HepG2 (cell line): ENCODE measurements around the gene UTS2R. TPM values are rescaled to one million over a fixed set of nuclear protein-coding genes. Genes with fewer than 3 reads are reported as not detected.

Experiments
- CBX5 ChIP-seq: sonication (generic); formaldehyde crosslinking; IDR thresholded peaks from 2 replicates; pipeline ENCODE4 v1.4.0; 2020; ENCODE audit warnings: missing genetic modification reagents, borderline replicate concordance
- HNF4A ChIP-seq: sonication (generic); formaldehyde crosslinking; IDR thresholded peaks from 2 replicates; pipeline ENCODE4 v1.4.0; 2020; ENCODE audit warnings: missing genetic modification reagents
- STAG1 ChIP-seq: sonication (generic); formaldehyde crosslinking; IDR thresholded peaks from 2 replicates; pipeline ENCODE4 v1.4.0; 2020; ENCODE audit warnings: missing genetic modification reagents
- ZNF747 ChIP-seq: sonication (generic); formaldehyde crosslinking; IDR thresholded peaks from 2 replicates; pipeline ENCODE4 v1.8.1; 2023; ENCODE audit warnings: missing genetic modification reagents, mild to moderate bottlenecking, borderline replicate concordance
- polyA plus RNA-seq, 8 experiments: library from polyadenylated mRNA; depleted of rRNA in 3 of 8; stranded (reverse) in 7 of 8; unstranded in 1 of 8; fragments of >200 nt; fragmentation: Illumina TruSeq in 4 of 8; extraction: Trizol in 4 of 8; gene quantifications; 2 replicates each; pipeline versions ENCODE4 v1.2.1 to v1.2.3, GENCODE V29; 2011 to 2016; ENCODE audit warnings: low read depth in 4 of 8, missing spikeins in 1 of 8, mixed read lengths in 1 of 8; ENCODE audit not compliant: insufficient read depth in 1 of 8
- total RNA-seq, 5 experiments: library from RNA; depleted of rRNA; stranded (reverse); fragments of >200 nt; fragmentation: Illumina TruSeq; extraction: Trizol; gene quantifications; 2 replicates each; pipeline ENCODE4 v1.2.3, GENCODE V29; 2016; ENCODE audit warnings: low read depth in 1 of 5
- TF ChIP-seq, protein P1 (sequence below): sonication (generic); formaldehyde crosslinking; IDR thresholded peaks from 2 replicates; pipeline ENCODE4 v1.4.0; 2020; ENCODE audit warnings: missing genetic modification reagents
- TF ChIP-seq, protein P2 (sequence below): sonication (generic); formaldehyde crosslinking; IDR thresholded peaks from 2 replicates; pipeline ENCODE4 v1.4.0; 2020; ENCODE audit warnings: missing genetic modification reagents
- TF ChIP-seq, protein P3 (sequence below): sonication (generic); formaldehyde crosslinking; IDR thresholded peaks from 2 replicates; pipeline ENCODE4 v1.5.0; 2020; ENCODE audit warnings: mild to moderate bottlenecking, missing genetic modification reagents
- TF ChIP-seq, protein P4 (sequence below): sonication (generic); formaldehyde crosslinking; IDR thresholded peaks from 2 replicates; pipeline ENCODE4 v1.4.0; 2020; ENCODE audit warnings: mild to moderate bottlenecking, missing genetic modification reagents
- TF ChIP-seq, protein P5 (sequence below): sonication (generic); formaldehyde crosslinking; IDR thresholded peaks from 2 replicates; pipeline ENCODE4 v1.4.0; 2020; ENCODE audit warnings: missing genetic modification reagents

UTS2R gene
- total and polyA plus RNA-seq, 2 of the 13 experiments (the other 11 are each of a cell fraction or from before 2014, with no cell fraction given), result 0.13 to 0.15 TPM

DNA sequence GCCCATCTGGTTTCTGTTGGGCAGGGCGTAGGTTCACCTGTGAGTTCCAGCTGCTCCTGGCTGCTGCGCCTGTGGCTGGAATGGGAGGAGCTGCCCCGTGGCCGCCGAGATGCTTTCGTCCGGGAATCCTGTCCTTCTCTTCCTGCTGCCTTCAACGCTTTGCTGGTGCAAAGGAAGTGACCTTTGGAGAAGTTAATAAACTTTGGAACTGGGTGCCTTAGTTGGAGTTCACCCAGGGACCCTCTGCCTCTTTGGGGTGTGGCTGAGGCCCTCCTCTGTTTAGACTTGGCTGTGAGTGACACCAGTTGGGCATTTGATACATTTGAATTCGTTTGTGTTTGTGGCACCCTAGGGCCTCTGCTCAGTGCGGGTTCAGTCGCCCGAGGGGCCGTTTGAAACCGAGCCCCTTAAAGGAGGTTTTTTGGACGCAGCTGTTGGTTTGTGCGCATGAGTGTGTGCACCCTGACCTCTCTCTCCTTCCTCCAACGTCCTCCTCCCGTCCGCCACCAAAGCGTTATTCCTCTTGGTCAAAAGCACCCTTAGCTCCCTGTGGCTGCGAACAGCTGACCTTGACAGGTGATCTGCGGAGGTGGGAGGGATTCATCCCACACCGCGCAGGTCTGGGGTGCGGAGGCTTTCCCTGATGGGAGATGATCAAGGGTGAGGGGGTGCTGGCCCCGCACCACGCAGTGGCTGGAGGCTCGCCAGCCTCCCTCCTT is 29.0 kb upstream of the UTS2R start (continued):
- TF ChIP-seq, protein P1, sequence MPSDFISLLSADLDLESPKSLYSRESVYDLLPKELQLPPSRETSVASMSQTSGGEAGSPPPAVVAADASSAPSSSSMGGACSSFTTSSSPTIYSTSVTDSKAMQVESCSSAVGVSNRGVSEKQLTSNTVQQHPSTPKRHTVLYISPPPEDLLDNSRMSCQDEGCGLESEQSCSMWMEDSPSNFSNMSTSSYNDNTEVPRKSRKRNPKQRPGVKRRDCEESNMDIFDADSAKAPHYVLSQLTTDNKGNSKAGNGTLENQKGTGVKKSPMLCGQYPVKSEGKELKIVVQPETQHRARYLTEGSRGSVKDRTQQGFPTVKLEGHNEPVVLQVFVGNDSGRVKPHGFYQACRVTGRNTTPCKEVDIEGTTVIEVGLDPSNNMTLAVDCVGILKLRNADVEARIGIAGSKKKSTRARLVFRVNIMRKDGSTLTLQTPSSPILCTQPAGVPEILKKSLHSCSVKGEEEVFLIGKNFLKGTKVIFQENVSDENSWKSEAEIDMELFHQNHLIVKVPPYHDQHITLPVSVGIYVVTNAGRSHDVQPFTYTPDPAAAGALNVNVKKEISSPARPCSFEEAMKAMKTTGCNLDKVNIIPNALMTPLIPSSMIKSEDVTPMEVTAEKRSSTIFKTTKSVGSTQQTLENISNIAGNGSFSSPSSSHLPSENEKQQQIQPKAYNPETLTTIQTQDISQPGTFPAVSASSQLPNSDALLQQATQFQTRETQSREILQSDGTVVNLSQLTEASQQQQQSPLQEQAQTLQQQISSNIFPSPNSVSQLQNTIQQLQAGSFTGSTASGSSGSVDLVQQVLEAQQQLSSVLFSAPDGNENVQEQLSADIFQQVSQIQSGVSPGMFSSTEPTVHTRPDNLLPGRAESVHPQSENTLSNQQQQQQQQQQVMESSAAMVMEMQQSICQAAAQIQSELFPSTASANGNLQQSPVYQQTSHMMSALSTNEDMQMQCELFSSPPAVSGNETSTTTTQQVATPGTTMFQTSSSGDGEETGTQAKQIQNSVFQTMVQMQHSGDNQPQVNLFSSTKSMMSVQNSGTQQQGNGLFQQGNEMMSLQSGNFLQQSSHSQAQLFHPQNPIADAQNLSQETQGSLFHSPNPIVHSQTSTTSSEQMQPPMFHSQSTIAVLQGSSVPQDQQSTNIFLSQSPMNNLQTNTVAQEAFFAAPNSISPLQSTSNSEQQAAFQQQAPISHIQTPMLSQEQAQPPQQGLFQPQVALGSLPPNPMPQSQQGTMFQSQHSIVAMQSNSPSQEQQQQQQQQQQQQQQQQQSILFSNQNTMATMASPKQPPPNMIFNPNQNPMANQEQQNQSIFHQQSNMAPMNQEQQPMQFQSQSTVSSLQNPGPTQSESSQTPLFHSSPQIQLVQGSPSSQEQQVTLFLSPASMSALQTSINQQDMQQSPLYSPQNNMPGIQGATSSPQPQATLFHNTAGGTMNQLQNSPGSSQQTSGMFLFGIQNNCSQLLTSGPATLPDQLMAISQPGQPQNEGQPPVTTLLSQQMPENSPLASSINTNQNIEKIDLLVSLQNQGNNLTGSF, result no peak
- peak; percentile 14; the same call in 1 of the 2 replicates for TF ChIP-seq CBX5
- TF ChIP-seq, protein P2, sequence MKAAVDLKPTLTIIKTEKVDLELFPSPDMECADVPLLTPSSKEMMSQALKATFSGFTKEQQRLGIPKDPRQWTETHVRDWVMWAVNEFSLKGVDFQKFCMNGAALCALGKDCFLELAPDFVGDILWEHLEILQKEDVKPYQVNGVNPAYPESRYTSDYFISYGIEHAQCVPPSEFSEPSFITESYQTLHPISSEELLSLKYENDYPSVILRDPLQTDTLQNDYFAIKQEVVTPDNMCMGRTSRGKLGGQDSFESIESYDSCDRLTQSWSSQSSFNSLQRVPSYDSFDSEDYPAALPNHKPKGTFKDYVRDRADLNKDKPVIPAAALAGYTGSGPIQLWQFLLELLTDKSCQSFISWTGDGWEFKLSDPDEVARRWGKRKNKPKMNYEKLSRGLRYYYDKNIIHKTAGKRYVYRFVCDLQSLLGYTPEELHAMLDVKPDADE, result no peak
- TF ChIP-seq, protein P3, sequence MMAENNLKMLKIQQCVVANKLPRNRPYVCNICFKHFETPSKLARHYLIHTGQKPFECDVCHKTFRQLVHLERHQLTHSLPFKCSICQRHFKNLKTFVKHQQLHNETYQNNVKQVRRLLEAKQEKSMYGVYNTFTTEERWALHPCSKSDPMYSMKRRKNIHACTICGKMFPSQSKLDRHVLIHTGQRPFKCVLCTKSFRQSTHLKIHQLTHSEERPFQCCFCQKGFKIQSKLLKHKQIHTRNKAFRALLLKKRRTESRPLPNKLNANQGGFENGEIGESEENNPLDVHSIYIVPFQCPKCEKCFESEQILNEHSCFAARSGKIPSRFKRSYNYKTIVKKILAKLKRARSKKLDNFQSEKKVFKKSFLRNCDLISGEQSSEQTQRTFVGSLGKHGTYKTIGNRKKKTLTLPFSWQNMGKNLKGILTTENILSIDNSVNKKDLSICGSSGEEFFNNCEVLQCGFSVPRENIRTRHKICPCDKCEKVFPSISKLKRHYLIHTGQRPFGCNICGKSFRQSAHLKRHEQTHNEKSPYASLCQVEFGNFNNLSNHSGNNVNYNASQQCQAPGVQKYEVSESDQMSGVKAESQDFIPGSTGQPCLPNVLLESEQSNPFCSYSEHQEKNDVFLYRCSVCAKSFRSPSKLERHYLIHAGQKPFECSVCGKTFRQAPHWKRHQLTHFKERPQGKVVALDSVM, result 0 out of 2 replicates have a peak, but pooled peaks have one; percentile 12
- TF ChIP-seq, protein P4, sequence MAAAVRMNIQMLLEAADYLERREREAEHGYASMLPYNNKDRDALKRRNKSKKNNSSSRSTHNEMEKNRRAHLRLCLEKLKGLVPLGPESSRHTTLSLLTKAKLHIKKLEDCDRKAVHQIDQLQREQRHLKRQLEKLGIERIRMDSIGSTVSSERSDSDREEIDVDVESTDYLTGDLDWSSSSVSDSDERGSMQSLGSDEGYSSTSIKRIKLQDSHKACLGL (CRISPR knock-in tag), result no peak
- peak; percentile 69 for TF ChIP-seq HNF4A
- no peak for TF ChIP-seq STAG1 (CRISPR knock-in tag)
- TF ChIP-seq ZNF747 (CRISPR knock-in tag), result 0 out of 2 replicates have a peak, but pooled peaks have one; percentile 35
- TF ChIP-seq, protein P5, sequence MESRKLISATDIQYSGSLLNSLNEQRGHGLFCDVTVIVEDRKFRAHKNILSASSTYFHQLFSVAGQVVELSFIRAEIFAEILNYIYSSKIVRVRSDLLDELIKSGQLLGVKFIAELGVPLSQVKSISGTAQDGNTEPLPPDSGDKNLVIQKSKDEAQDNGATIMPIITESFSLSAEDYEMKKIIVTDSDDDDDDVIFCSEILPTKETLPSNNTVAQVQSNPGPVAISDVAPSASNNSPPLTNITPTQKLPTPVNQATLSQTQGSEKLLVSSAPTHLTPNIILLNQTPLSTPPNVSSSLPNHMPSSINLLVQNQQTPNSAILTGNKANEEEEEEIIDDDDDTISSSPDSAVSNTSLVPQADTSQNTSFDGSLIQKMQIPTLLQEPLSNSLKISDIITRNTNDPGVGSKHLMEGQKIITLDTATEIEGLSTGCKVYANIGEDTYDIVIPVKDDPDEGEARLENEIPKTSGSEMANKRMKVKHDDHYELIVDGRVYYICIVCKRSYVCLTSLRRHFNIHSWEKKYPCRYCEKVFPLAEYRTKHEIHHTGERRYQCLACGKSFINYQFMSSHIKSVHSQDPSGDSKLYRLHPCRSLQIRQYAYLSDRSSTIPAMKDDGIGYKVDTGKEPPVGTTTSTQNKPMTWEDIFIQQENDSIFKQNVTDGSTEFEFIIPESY, result peak; percentile 86
